ENCODE measurements around the gene ELMO1. TPM values are rescaled to one million over a fixed set of nuclear protein-coding genes. Genes with fewer than 3 reads are reported as not detected.

Gene ELMO1
- total RNA-seq, 1 donor = under 0.01 TPM

- TF ChIP-seq CTCF (IDR thresholded peaks at IDR 0.05; ENCODE audit: insufficient read depth, low read depth, low read length) = no peak
Observed at GRCh38 chr7:37363536-37364491, 84.8 kb downstream of the ELMO1 start.

GRCh38 chr7:37362802-37363201 is 85.9 kb downstream of the ELMO1 start:
- DNase-seq (ENCODE audit: low read depth) = no peak
- no peak for TF ChIP-seq CTCF (IDR thresholded peaks at IDR 0.05; ENCODE audit: insufficient read depth, low read depth, low read length)
- H3K4me3 ChIP-seq (ENCODE audit: low read depth, low read length) = no peak overlapping the region

More at GRCh38 chr7:37363536-37364491, 84.8 kb downstream of the ELMO1 start:
- no peak for DNase-seq (ENCODE audit: low read depth)
- no peak overlapping the region for H3K4me3 ChIP-seq (ENCODE audit: low read depth, low read length)

GRCh38 chr7:37360484-37360883 is 88.2 kb downstream of the ELMO1 start:
- DNase-seq (ENCODE audit: low read depth) = no peak
- TF ChIP-seq CTCF (IDR thresholded peaks at IDR 0.05; ENCODE audit: insufficient read depth, low read depth, low read length) = no peak

GRCh38 chr7:37359662-37360444 is 88.8 kb downstream of the ELMO1 start:
- no peak for TF ChIP-seq CTCF (IDR thresholded peaks at IDR 0.05; ENCODE audit: insufficient read depth, low read depth, low read length)
- no peak for DNase-seq (ENCODE audit: low read depth)
- no peak overlapping the region for H3K4me3 ChIP-seq (ENCODE audit: low read depth, low read length)

More at GRCh38 chr7:37360484-37360883, 88.2 kb downstream of the ELMO1 start:
- H3K4me3 ChIP-seq (ENCODE audit: low read depth, low read length) = no peak overlapping the region

GRCh38 chr7:37359180-37359579 is 89.5 kb downstream of the ELMO1 start:
- no peak overlapping the region for H3K4me3 ChIP-seq (ENCODE audit: low read depth, low read length)
- no peak for DNase-seq (ENCODE audit: low read depth)
- no peak for TF ChIP-seq CTCF (IDR thresholded peaks at IDR 0.05; ENCODE audit: insufficient read depth, low read depth, low read length)

GRCh38 chr7:37357637-37357996 is 91.0 kb downstream of the ELMO1 start:
- TF ChIP-seq CTCF (IDR thresholded peaks at IDR 0.05; ENCODE audit: insufficient read depth, low read depth, low read length) = no peak
- no peak overlapping the region for H3K4me3 ChIP-seq (ENCODE audit: low read depth, low read length)
- DNase-seq (ENCODE audit: low read depth) = no peak

Measured in fibroblast of villous mesenchyme (primary cell).